ENCODE measurements around the gene ZNF774.

DNA sequence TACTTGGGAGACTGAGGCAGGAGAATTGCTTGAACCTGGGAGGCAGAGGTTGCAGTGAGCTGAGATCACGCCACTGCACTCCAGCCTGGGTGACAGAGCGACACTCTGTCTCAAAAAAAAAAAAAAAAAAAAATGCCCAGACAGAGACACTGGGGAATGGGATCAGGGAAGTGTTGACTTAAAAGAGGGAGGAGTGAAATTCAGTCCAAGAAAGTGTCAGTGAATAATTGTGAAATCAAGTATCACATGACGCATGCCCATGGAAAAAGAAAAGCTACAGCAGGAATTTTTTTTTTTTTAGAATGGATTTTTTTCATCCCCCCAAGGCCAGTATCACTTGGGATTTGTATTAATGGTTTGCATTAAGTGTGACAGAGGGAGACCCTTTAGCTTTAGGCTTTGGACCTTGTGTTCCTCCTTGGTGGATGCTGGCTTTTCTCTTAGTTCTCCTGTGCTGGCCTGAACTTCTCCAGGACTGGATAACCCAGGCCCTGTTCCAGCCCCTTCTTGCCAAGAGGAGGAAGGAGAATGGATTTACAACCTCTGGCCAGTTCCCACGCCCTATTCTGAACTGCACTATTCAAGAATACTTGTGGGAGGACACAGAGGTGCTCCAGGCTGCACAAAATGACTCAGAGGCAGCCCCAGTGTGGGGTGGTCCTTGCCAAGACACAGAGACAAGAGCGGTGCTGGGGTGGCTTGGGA is 36.7 kb upstream of the ZNF774 start:
- TF ChIP-seq, protein P1, sequence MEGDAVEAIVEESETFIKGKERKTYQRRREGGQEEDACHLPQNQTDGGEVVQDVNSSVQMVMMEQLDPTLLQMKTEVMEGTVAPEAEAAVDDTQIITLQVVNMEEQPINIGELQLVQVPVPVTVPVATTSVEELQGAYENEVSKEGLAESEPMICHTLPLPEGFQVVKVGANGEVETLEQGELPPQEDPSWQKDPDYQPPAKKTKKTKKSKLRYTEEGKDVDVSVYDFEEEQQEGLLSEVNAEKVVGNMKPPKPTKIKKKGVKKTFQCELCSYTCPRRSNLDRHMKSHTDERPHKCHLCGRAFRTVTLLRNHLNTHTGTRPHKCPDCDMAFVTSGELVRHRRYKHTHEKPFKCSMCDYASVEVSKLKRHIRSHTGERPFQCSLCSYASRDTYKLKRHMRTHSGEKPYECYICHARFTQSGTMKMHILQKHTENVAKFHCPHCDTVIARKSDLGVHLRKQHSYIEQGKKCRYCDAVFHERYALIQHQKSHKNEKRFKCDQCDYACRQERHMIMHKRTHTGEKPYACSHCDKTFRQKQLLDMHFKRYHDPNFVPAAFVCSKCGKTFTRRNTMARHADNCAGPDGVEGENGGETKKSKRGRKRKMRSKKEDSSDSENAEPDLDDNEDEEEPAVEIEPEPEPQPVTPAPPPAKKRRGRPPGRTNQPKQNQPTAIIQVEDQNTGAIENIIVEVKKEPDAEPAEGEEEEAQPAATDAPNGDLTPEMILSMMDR (IDR thresholded peaks at IDR 0.05) = no peak
- no peak for TF ChIP-seq POLR2A (IDR thresholded peaks at IDR 0.05)

Measured in heart left ventricle (tissue), 13 donors.